ENCODE data around the gene MBD4. TPM values are rescaled to one million over a fixed set of nuclear protein-coding genes. Genes with fewer than 3 reads are reported as not detected.

MBD4 gene
- total RNA-seq, 4 donors from 2014 or later: 15.4 to 18.1 (median 16.4) TPM

GRCh38 chr3:129448186-129448895 lies 8.6 kb upstream of the MBD4 start:
- peaks cover 0 to 5% of the 10 kb centered on the region in 2 donors for H3K36me3 ChIP-seq
- in situ Hi-C loops (cut with MboI; ENCODE audit: low sequenced_read_pairs in 4 of 4): no loop called here
- DNase-seq: no peak
- TF ChIP-seq, protein P1, sequence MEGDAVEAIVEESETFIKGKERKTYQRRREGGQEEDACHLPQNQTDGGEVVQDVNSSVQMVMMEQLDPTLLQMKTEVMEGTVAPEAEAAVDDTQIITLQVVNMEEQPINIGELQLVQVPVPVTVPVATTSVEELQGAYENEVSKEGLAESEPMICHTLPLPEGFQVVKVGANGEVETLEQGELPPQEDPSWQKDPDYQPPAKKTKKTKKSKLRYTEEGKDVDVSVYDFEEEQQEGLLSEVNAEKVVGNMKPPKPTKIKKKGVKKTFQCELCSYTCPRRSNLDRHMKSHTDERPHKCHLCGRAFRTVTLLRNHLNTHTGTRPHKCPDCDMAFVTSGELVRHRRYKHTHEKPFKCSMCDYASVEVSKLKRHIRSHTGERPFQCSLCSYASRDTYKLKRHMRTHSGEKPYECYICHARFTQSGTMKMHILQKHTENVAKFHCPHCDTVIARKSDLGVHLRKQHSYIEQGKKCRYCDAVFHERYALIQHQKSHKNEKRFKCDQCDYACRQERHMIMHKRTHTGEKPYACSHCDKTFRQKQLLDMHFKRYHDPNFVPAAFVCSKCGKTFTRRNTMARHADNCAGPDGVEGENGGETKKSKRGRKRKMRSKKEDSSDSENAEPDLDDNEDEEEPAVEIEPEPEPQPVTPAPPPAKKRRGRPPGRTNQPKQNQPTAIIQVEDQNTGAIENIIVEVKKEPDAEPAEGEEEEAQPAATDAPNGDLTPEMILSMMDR (IDR thresholded peaks at IDR 0.05 in 4 of 5, conservative IDR thresholded peaks at IDR 0.05 in 1 of 5): no peak
- no peak for TF ChIP-seq POLR2A (IDR thresholded peaks at IDR 0.05)
- no peak overlapping the region for H3K4me3 ChIP-seq
- H3K27me3 ChIP-seq: no peaks in the 10 kb centered on the region
- no peaks in the 10 kb centered on the region for H3K9me3 ChIP-seq
- H3K27ac ChIP-seq: no peak overlapping the region
- peaks cover 0 to 5% of the 10 kb centered on the region in 2 donors for H3K4me1 ChIP-seq
- intact Hi-C loops (cut with DNase I; ENCODE audit: low total_unique reads): no loop called here
- ATAC-seq: no peak

GRCh38 chr3:129446926-129447325 lies 7.2 kb upstream of the MBD4 start:
- ATAC-seq: no peak

DNA sequence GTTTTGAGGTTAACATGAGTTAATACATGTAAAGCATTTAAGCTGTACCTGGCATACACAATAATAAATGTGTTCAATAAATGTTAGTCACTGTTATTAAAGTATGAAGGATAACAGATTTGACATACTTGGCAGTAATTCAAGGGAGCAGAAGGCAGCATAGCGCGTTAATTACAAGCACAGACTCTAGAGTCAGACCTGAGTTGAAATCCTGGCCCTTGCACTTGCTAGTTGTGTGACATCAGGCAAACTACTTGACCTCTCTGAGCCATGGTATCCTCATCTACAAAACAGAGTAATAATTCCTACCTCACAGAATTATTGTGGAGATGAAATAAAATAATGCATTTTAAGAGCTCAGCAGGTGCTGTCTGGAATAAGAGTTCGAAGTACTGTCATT lies 5.7 kb upstream of the MBD4 start:
- H3K4me1 ChIP-seq: peaks cover 24 to 31% of the 10 kb centered on the region in 2 donors
- DNase-seq (no peak), ATAC-seq (no peak)
- no peak overlapping the region for H3K4me3 ChIP-seq
- intact Hi-C loops (cut with DNase I; ENCODE audit: low total_unique reads): no loop called here
- no peaks in the 10 kb centered on the region for H3K9me3 ChIP-seq
- H3K36me3 ChIP-seq: no peaks in the 10 kb centered on the region
- no peak for TF ChIP-seq POLR2A (IDR thresholded peaks at IDR 0.05)
- TF ChIP-seq, protein P1 (IDR thresholded peaks at IDR 0.05 in 4 of 5, conservative IDR thresholded peaks at IDR 0.05 in 1 of 5): no peak
- H3K27me3 ChIP-seq: no peaks in the 10 kb centered on the region
- in situ Hi-C loops (cut with MboI; ENCODE audit: low sequenced_read_pairs in 4 of 4): no loop called here
- no peak overlapping the region for H3K27ac ChIP-seq

More at GRCh38 chr3:129446926-129447325, 7.2 kb upstream of the MBD4 start:
- no peaks in the 10 kb centered on the region for H3K27me3 ChIP-seq
- DNase-seq: no peak
- intact Hi-C loops (cut with DNase I; ENCODE audit: low total_unique reads) (no loop called here), in situ Hi-C loops (cut with MboI; ENCODE audit: low sequenced_read_pairs in 4 of 4) (no loop called here)
- H3K36me3 ChIP-seq: peaks cover 0 to 3% of the 10 kb centered on the region in 2 donors
- H3K4me1 ChIP-seq: peaks cover 10 to 16% of the 10 kb centered on the region in 2 donors
- TF ChIP-seq POLR2A (IDR thresholded peaks at IDR 0.05): no peak
- TF ChIP-seq, protein P1 (IDR thresholded peaks at IDR 0.05 in 4 of 5, conservative IDR thresholded peaks at IDR 0.05 in 1 of 5): no peak
- no peak overlapping the region for H3K27ac ChIP-seq
- no peak overlapping the region for H3K4me3 ChIP-seq
- H3K9me3 ChIP-seq: no peaks in the 10 kb centered on the region

DNA sequence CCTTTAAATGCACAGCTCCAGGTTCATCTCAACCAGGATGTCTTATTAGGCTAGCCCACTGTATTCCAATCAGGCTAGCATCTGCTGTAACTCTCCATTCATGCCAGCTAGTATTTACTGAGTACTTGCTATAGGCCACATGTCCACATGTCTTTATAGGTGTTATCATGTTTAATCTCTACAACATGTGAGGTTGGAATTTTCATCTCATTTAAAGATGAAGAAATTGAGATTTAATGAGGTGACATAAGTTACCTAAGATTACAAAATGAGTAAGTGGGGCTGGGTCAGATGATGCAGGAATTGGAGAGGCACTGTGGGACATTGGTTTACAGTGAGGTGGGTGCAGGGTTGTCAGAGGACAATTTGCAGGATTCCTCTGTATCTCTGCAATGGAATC lies 3.2 kb upstream of the MBD4 start:
- Histone ChIP-seq H3K4me3 (no peak overlapping the region), H3K36me3 (peaks cover 0 to under 1% of the 10 kb centered on the region in 2 donors), H3K27ac (peak overlapping the region in 2 of 4 donors; percentile 84 to 92), H3K27me3 (no peaks in the 10 kb centered on the region), H3K9me3 (no peaks in the 10 kb centered on the region), H3K4me1 (peaks cover 25 to 31% of the 10 kb centered on the region in 2 donors)
- TF ChIP-seq POLR2A (IDR thresholded peaks at IDR 0.05): no peak
- TF ChIP-seq, protein P1 (IDR thresholded peaks at IDR 0.05 in 4 of 5, conservative IDR thresholded peaks at IDR 0.05 in 1 of 5): no peak
- in situ Hi-C loops (cut with MboI; ENCODE audit: low sequenced_read_pairs in 4 of 4): no loop called here
- no peak for ATAC-seq
- intact Hi-C loops (cut with DNase I; ENCODE audit: low total_unique reads): loop anchor here (5.0 kb wide), 1 partner anchor 126 kb away; a partner anchor contains a TSS
- no peak for DNase-seq
